HG03196 (cell line): Measurements from ENCODE around the gene TLK1.
"Not testable (repeated sequence)": the region's sequence is repeated elsewhere in the genome, so short reads cannot be mapped to it uniquely, and the experiment has no call there.

Experiments used
- ATAC-seq: cut with Tn5 transposase; IDR thresholded peaks from one replicate; pipeline ENCODE4 v1.9.1; 2021; ENCODE audit not compliant: unreplicated experiment

The TLK1 gene

DNA sequence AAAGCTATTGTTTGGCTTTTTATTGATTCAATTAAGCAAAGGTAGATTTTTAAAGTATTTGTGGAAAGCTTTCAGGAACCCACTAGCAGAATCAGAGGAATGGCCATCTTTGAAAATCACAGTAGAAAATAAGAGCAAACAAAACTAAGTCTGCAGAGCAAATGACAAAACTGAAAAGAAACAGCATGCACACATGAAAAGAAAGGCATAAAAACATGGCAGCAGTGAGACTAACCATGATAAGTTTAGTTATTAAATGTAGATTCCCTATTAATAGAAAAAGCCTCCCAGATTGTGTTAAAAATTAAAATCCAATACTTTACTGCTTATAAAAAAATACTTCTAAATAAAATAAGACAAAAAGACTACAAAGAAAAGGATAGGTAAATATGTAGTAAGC is 9.1 kb upstream of the TLK1 start:
- no peak for ATAC-seq

DNA sequence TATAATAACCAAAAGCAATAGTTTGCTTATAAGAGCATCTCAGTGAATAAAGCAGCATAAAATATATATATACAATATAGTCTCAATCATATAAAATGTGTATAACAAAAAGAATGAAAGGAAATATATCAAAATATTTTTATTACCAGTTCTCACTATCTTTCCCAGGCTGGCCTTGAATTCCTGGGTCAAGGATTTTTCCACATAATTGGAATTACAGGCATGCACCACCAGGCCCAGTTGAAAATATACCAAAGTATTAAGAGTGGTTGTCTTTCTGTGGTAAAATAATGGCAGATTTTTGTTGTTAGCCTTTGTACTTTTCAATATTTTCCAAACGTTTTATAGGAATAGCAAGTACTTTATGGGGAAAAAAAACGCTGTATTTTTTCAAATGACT is 8.6 kb upstream of the TLK1 start:
- no peak for ATAC-seq

DNA sequence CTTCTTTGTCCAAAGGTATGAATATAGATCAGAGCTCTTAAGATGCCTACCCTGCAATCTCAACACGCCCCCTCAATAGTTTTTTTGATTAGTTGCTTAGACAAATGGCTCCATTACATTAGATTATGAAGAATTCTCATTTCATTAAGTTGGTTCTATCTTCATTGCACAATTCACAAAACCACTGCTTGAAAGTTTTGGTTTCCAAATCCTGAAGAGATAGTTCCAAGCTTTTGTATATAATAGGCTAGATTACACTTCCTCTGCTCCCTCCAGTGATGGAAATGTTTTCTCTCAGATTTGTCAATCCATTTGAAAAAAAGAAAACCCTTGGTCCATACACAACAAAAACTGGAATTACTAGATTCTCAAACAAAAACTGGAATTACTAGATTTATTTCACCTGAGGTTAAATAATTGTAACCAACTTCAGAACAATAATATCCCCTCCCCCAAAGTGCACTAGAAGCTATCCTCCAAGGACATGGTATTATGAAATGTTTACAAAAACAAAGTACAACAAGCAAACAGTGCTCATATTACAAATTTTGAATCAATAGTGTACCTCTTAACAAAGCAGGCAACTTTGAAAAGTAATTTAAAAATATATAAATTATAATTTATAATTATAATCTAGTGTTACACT is 6.8 kb upstream of the TLK1 start:
- ATAC-seq = no peak

DNA sequence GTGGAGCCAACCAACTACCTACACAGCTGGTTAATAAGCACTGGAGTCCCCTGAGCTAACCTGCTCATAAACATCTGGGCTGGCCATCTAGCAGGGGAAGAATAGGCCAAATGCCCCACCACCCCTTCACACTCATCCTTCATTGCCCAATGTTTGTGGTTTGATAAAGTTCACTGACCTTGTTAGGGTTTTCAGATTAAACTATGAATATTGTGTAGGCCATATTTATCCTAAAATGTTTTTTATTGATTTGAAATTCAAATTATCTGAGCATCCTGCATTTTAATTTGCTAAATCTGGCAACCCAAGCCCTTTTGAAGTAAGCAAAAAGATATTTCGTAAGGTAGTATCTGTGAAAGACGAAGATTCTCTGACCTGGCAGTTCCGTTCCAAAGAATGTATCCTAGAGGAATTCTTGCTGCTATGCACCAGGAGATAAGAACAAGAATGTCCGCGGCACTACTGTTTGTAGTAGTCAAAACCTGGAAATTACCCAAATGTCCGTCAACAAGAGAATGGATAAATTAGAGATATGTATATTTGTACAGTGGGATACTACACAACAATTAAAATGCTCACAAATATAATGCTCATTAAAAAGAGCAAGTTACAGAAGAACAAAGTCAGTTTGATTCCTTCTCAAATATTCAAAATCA is 5.8 kb upstream of the TLK1 start:
- ATAC-seq = no peak

DNA sequence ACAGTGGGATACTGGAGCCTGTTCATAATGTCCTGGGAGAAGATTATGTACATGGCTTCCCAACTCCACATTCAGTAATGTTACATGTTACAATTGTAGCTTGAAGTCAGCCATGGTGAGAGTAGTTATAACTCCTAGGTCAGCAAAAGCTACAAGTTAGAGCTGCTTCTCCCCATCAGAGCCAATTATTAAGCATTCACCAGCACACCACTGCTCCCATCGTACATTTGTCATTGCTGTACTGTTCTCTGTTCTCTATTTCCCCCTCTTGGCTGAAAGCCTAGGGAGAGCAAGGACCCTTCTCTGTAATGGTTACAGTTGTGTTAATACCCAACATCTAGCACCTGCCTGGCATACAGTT is 5.3 kb upstream of the TLK1 start:
- no peak for ATAC-seq

DNA sequence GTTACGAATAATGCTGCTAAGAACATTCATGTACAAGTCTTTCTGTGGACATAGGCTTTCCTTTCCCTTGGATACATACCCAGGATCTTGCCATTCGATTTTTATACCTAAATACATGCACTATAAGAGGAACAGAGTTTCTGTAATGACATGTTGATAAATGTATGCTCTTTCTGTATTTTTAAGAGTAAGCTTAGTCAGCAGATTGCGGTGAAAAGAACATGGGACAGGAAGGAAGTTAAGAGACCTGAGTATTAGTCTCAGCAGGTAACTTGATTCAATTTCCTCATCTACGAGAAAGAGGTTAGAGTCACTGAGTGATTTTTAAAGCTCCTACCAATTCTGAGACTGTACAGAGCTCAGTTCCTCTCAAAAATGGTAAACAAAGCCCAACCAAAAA is 2.6 kb upstream of the TLK1 start:
- no peak for ATAC-seq

GRCh38 chr2:171162522-171163197 is 2.0 kb upstream of the TLK1 start:
- not testable (repeated sequence) for ATAC-seq

DNA sequence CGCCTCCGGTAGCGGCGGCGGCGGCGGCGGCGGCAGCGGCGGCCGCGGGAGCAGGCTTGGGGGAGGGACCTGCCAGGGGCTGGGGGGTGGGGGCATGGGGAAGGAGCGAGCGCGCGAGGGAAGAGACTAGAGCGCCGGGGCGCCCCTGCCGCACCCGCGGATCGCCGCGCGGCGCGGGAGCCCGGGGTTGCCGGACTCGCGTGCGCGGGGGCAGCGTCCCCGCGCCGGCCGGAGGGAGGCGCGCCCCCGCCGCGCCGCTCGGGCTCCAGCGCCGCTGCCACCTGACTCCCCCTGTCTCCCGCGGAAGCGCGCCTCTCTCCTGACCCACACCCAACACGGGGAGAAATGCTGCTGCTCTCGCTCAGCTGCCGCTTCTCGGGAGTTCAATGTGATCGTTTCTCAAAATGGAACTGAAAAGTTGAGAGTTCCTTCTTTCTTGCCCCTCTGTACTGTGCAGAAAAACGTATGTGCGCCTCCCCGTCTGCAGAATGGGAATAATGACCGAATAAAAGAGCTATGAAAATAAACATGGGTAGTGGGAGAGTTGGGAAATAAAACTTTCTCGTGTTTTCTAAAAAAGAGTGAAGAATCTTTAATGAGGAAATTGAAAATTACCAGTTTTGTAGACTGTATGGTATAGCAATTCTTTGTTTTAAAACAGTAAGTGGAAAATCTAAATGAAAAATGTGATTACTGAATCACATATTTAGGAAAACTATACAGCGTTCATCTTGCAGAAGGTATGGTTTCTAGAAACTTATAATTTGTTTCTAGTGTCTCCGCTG is 455 bp upstream of the TLK1 start:
- ATAC-seq = peak; percentile 64

DNA sequence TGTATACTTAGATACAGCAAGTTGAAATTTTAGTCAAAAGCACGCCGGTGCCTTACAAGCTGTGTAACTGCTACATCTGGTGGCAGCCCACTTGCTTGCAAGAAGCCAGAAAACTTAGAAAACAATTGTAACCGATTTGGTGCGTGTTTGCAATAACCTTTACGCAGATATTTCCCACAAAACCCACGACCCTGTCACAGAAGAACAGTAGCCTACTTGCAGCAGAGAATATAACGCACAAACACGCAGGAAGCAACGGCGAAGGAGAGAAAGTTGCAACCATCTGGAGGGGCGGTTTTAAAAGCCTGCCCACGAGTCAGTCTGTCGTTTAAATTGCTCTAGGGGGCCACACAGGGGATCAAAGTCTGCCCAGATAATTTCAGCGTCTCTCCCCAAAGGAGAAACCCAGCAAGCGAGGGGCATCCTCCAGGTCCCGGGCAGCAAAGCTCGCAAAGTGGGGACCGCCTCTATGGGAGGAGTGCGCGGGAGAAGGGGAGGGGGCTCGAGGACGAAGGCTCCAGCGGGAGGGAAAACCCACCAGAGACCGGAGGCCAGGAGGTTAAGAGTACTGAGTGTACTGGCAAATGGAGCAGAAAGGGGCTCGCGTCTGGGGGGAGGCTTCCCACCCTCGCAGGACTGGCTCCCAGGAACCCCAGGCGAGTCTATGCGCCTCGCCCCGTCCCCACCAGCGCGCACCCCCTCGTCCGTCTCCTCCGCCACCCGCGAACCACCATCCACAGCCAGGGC is 1.1 kb downstream of the TLK1 start:
- ATAC-seq = no peak

DNA sequence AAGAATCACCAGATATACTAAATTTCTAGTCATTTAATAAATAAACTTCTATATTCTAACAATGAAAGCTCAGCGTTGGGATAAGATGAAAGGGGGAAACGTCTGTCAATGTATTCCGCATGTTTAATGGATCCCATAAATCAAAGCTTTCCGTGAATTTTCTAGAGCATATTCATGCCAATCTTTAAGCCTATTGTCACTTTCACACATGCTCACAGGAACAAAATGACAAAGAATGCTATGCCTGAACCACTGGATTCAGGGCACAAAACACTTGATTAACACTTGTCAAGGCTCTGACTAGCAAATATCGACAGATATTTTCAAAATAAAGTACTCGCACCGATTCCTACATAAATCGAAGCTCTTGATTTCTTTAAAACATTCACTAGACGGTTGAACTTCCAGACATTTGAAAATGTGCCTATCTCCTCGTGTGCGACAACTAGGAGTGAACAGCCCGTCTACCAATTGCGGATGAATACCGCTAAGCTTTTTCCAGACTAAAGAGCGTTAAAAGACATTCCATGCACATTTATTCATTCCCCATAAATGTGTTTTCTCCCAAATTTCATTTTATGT is 1.8 kb downstream of the TLK1 start:
- ATAC-seq = no peak

GRCh38 chr2:171158036-171158789 is 2.5 kb downstream of the TLK1 start:
- ATAC-seq = no peak

- ATAC-seq = no peak
Observed at GRCh38 chr2:171157109-171157500, 3.6 kb downstream of the TLK1 start.

GRCh38 chr2:171154348-171154747 is 6.3 kb downstream of the TLK1 start:
- ATAC-seq = no peak

GRCh38 chr2:171150694-171151285 is 9.9 kb downstream of the TLK1 start:
- ATAC-seq = no peak

DNA sequence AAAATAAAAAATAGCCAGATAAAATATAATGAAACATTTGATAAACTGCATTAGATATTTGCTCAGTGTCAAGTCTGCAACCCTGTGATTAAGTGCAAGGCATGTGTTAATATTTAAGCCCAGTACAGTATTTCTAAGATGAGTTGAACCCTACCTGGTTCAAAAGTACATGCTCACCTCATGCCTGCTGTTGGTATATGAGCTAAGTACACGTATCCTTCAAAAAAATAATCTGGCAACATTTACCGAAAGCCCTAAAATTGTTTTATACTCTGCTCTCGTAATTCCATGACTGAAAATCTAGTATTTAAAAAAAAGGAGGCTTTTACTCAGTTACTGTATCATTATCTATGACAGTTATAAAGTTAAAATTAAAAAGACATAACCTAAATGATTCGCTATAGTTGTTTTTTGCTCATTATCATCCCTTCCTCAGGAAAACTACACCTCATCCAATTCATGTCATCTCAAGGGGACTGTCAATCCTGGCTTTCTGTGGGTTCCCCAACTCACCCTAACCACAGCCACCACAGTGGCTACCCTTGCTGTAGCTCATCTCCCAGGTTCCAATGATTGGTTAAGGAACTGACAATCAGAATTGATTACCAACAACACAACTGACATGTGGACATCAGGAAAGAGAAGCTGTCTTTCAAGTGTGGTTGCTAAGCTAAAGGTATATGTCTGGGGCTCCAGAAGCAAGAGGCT is 10.6 kb downstream of the TLK1 start:
- ATAC-seq = no peak

DNA sequence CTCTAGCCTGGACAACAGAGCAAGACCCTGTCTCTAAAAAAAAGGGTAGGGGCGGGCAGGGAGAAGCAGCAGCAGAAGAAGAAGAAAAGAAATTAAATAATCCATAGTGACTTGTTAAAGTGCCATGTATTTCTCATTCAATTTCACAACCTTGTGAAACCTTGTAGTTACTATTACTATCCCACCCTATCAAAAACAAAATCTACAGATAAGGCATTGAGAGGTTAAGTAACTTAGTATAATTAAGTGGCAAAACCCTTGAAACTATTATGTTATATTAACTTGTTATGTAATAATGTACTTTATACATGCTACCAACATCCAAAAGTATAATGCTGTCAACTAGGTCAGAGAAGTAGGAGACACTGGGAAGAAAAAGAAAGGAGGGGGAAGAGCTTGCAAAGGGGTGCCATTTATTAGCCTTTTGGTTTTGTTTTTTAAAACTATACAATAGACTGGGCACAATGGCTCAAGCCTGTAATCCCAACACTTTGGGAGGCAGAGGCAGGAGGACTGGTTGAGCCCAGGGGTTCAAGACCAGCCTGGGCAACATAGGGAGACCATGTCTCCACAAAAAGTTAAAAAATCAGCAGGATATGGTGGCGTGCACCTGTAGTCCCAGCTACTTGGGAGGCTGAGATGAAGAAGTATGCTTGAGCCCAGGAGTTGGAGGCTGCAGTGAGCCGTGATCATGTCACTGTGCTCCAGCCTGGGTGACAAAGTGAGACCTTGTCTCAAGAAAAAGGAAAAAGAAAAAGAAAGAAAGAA is 11.3 kb downstream of the TLK1 start:
- ATAC-seq = no peak

- ATAC-seq = no peak
Observed at GRCh38 chr2:171147081-171147480, 13.6 kb downstream of the TLK1 start.

DNA sequence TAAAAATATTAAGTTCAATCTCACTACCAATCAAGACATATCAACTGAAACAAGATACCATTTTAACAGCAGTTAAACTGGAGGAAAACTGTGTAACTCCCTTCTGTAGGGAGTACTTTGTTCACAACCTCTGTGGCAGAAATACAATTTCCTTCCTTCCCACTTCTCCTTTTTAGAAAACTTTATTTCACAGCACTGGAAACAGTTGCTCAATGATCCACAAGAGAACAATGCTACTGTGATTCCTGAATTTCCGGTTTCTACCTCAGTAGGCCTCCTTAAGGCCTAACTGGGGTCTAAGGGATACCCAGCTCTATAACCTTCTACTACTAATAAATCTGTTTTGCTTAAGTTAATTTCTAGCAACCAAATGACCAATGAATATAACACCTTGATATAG is 14.1 kb downstream of the TLK1 start:
- no peak for ATAC-seq
